ENCODE measurements around the gene TMEM45A. TPM values are rescaled to one million over a fixed set of nuclear protein-coding genes. Genes with fewer than 3 reads are reported as not detected.
"Not testable (repeated sequence)": the region's sequence is repeated elsewhere in the genome, so short reads cannot be mapped to it uniquely, and the experiment has no call there.

Gene TMEM45A
- total RNA-seq, 1 donor from 2014 or later, result 20.6 TPM

GRCh38 chr3:100480081-100480480 is 12.3 kb upstream of the TMEM45A start:
- ATAC-seq (no peak), DNase-seq (ENCODE audit: low spot score) (no peak)
- intact Hi-C loops (cut with DNase I), result no loop called here

GRCh38 chr3:100482176-100482575 is 10.2 kb upstream of the TMEM45A start:
- intact Hi-C loops (cut with DNase I), result no loop called here
- DNase-seq (ENCODE audit: low spot score), result no peak
- ATAC-seq, result no peak

GRCh38 chr3:100483529-100483928 is 8.9 kb upstream of the TMEM45A start:
- intact Hi-C loops (cut with DNase I), result no loop called here
- DNase-seq (ENCODE audit: low spot score) (no peak), ATAC-seq (no peak)

- ATAC-seq, result no peak
- intact Hi-C loops (cut with DNase I), result no loop called here
These were observed 5.6 kb upstream of the TMEM45A start for GRCh38 chr3:100486808-100487207.

GRCh38 chr3:100489118-100489517 is 3.3 kb upstream of the TMEM45A start:
- intact Hi-C loops (cut with DNase I), result no loop called here
- no peak for ATAC-seq
- no peak for DNase-seq (ENCODE audit: low spot score)

More at GRCh38 chr3:100486808-100487207, 5.6 kb upstream of the TMEM45A start:
- no peak for DNase-seq (ENCODE audit: low spot score)

- DNase-seq (ENCODE audit: low spot score) (no peak), ATAC-seq (no peak)
- intact Hi-C loops (cut with DNase I), result no loop called here
These were observed 4.4 kb downstream of the TMEM45A start for GRCh38 chr3:100496711-100497261.

- no peak for ATAC-seq
- intact Hi-C loops (cut with DNase I), result no loop called here
- no peak for DNase-seq (ENCODE audit: low spot score)
These were observed 7.2 kb downstream of the TMEM45A start for GRCh38 chr3:100499651-100500050.

GRCh38 chr3:100500320-100500880 is 8.0 kb downstream of the TMEM45A start:
- DNase-seq (ENCODE audit: low spot score) (no peak), ATAC-seq (no peak)
- intact Hi-C loops (cut with DNase I), result no loop called here

- ATAC-seq, result no peak
- DNase-seq (ENCODE audit: low spot score), result no peak
- intact Hi-C loops (cut with DNase I), result no loop called here
These were observed 11.0 kb downstream of the TMEM45A start for GRCh38 chr3:100503448-100503847.

- intact Hi-C loops (cut with DNase I), result no loop called here
- DNase-seq (ENCODE audit: low spot score), result no peak
- peak; percentile 53 for ATAC-seq
These were observed 13.9 kb downstream of the TMEM45A start for GRCh38 chr3:100506355-100506754.

- not testable (repeated sequence) for DNase-seq (ENCODE audit: low spot score); ATAC-seq
These were observed 17.4 kb downstream of the TMEM45A start for GRCh38 chr3:100509818-100510217.

GRCh38 chr3:100516232-100516631 is 23.8 kb downstream of the TMEM45A start:
- intact Hi-C loops (cut with DNase I), result no loop called here
- ATAC-seq (no peak), DNase-seq (ENCODE audit: low spot score) (no peak)

More at GRCh38 chr3:100509818-100510217, 17.4 kb downstream of the TMEM45A start:
- intact Hi-C loops (cut with DNase I), result not testable (repeated sequence)

- DNase-seq (ENCODE audit: low spot score) (no peak), ATAC-seq (peak; percentile 65)
- intact Hi-C loops (cut with DNase I), result no loop called here
These were observed 24.4 kb downstream of the TMEM45A start for GRCh38 chr3:100516838-100517237.

GRCh38 chr3:100517276-100517675 is 24.9 kb downstream of the TMEM45A start:
- no peak for ATAC-seq
- no peak for DNase-seq (ENCODE audit: low spot score)
- intact Hi-C loops (cut with DNase I), result no loop called here

- DNase-seq (ENCODE audit: low spot score) (no peak), ATAC-seq (no peak)
- intact Hi-C loops (cut with DNase I), result no loop called here
These were observed 25.8 kb downstream of the TMEM45A start for GRCh38 chr3:100518244-100518643.

- intact Hi-C loops (cut with DNase I), result no loop called here
These were observed 26.6 kb downstream of the TMEM45A start for GRCh38 chr3:100518983-100519382.

GRCh38 chr3:100521439-100521845 is 29.0 kb downstream of the TMEM45A start:
- intact Hi-C loops (cut with DNase I), result no loop called here
- DNase-seq (ENCODE audit: low spot score) (no peak), ATAC-seq (no peak)

More at GRCh38 chr3:100518983-100519382, 26.6 kb downstream of the TMEM45A start:
- DNase-seq (ENCODE audit: low spot score) (no peak), ATAC-seq (no peak)

GRCh38 chr3:100522125-100522524 is 29.7 kb downstream of the TMEM45A start:
- ATAC-seq (no peak), DNase-seq (ENCODE audit: low spot score) (no peak)
- intact Hi-C loops (cut with DNase I), result no loop called here

GRCh38 chr3:100523050-100523760 is 30.8 kb downstream of the TMEM45A start:
- ATAC-seq, result no peak
- intact Hi-C loops (cut with DNase I), result no loop called here
- DNase-seq (ENCODE audit: low spot score), result no peak

Measured in sciatic nerve (tissue), 2 donors.